ENCODE measurements around the gene DIAPH3. TPM values are rescaled to one million over a fixed set of nuclear protein-coding genes. Genes with fewer than 3 reads are reported as not detected.

DIAPH3 gene
- total RNA-seq, 6 experiments from 2014 or later = 18.4 to 38.5 (median 37.5) TPM

DNA sequence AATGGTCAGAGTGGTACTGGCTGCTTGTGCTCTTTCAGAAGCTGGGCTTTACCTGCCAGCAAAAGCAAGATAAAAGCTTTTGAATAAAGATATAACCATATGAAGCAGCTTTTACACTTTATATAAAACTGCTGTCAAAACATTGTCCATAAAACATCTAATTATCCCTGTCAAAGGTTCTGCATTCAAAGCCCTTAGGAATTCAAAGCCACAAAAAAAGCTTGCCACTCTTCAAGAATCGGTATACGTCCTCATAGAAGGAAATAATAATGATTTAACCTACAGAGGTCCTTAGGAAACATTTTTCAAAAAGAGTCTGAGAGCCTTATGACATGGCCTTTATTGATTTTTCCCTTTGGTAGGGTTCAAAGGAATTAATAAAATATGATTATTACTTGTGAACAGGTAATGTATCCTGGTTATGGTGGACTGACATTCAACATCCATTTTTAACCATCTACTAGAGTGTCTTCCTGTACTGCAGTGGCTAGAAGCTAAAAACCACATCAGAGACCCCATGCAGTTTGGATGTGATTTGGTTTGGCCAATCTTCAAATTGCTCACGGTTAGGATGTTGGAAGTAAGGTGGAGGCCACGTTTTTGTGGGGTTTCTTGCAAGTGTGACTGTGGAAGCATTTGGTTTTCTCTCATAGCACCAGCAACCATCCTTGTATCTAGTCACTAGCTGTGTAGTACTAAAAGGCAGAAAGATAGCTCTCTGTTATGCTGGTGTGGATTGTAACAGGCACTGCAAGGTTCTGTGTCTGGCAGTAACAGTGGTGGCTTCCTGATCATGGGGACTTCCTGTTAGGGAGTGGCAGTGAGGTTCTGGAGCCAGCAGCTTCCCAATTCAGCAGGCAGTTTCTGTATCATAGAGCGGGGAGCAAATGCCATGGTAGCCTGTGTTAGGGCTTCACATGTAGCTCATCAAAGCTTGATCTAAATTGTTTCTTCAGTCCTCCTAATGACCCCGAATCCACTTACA is 441.5 kb downstream of the DIAPH3 start:
- TF ChIP-seq, protein P1, sequence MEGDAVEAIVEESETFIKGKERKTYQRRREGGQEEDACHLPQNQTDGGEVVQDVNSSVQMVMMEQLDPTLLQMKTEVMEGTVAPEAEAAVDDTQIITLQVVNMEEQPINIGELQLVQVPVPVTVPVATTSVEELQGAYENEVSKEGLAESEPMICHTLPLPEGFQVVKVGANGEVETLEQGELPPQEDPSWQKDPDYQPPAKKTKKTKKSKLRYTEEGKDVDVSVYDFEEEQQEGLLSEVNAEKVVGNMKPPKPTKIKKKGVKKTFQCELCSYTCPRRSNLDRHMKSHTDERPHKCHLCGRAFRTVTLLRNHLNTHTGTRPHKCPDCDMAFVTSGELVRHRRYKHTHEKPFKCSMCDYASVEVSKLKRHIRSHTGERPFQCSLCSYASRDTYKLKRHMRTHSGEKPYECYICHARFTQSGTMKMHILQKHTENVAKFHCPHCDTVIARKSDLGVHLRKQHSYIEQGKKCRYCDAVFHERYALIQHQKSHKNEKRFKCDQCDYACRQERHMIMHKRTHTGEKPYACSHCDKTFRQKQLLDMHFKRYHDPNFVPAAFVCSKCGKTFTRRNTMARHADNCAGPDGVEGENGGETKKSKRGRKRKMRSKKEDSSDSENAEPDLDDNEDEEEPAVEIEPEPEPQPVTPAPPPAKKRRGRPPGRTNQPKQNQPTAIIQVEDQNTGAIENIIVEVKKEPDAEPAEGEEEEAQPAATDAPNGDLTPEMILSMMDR (IDR thresholded peaks at IDR 0.05) = no peak
- Mint-ChIP-seq H3K27me3 (ENCODE audit: insufficient read depth) (no peaks in the 10 kb centered on the region), H3K9me3 (no peaks in the 10 kb centered on the region), H3K27ac (no peak overlapping the region), H3K36me3 (ENCODE audit: low read depth) (no peaks in the 10 kb centered on the region), H3K4me1 (ENCODE audit: low read depth) (no peaks in the 10 kb centered on the region), H3K4me3 (no peak overlapping the region)
- no peak for DNase-seq

DNA sequence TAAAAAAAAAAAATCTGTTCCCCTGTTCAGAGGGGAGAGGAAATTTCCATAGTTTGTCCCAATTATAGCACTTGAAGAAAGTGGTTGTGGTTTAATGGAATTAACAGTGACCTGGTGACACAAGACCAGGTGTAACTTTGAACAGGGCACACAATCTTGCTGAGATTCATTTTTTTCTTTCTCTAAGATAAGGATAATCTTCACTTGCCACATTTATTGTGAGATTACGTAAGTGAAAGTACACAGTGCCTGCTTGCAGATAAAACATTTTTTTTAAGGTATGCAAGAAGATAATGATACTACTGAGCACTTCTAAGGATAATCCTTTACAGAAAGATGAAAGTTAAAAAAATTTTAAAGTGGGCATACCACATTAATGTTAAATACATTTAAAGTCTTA is 448.1 kb downstream of the DIAPH3 start:
- H3K9me3 Mint-ChIP-seq = no peaks in the 10 kb centered on the region
- no peaks in the 10 kb centered on the region for H3K36me3 Mint-ChIP-seq (ENCODE audit: low read depth)
- no peak for DNase-seq
- no peaks in the 10 kb centered on the region for H3K4me1 Mint-ChIP-seq (ENCODE audit: low read depth)
- no peaks in the 10 kb centered on the region for H3K27me3 Mint-ChIP-seq (ENCODE audit: insufficient read depth)
- no peak overlapping the region for H3K27ac Mint-ChIP-seq
- H3K4me3 Mint-ChIP-seq = no peak overlapping the region
- TF ChIP-seq, protein P1 (IDR thresholded peaks at IDR 0.05) = no peak

DNA sequence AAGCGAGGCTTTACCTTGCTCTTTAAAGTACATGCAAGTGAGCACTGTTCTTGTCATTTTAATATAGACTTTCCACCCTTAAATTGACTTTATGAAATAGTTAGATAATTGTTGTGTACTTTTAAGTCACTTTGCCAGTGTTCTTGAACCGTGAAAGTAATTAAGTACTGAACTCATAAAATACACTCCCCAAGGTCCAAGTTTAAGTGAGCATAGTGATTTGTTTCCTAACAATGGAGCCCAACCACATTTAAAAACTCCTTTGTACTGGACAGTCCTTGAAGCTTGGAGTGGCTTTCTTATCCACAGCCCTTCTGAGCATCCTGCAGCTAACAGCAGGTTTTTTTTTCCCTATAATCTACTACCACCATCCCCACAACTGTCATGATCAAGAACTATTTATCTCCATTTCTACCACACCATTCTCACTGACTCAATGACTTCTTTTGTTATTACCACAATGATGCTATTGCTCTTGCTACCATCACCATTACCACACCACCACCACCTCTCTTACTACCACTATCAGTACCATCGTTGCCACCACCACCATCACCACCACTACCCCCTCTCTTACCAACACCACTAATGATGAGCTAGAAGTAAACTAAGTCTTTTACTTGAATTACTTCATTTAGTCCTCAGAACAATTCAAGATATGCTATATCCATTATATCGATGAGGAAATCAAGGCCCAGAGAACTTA is 452.6 kb downstream of the DIAPH3 start:
- Mint-ChIP-seq H3K36me3 (ENCODE audit: low read depth) (no peaks in the 10 kb centered on the region), H3K4me1 (ENCODE audit: low read depth) (no peaks in the 10 kb centered on the region), H3K27ac (no peak overlapping the region), H3K27me3 (ENCODE audit: insufficient read depth) (no peaks in the 10 kb centered on the region; the same call in 1 of the 2 replicates), H3K9me3 (no peaks in the 10 kb centered on the region), H3K4me3 (no peak overlapping the region)
- DNase-seq = no peak
- TF ChIP-seq, protein P1 (IDR thresholded peaks at IDR 0.05) = no peak

DNA sequence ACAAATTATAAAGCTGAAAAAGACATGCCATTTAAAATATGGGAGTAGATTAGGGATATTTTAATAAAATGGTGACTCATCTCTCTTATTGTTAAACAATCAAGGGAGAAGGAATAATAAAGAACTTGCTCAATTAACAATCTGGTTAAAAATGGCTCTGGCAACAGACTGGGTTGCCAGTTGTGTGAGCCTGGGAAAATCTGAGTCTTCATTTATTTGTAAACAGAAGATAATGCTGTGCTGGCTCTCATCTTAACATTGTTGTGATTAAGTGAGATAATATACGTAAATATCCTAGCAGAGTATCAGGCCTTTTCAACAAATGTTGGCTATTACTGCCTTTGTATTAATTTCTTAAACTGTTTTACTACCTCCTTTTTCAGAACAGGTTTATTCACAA is 453.3 kb downstream of the DIAPH3 start:
- Mint-ChIP-seq H3K36me3 (ENCODE audit: low read depth) (no peaks in the 10 kb centered on the region), H3K27me3 (ENCODE audit: insufficient read depth) (no peaks in the 10 kb centered on the region; the same call in 1 of the 2 replicates), H3K4me1 (ENCODE audit: low read depth) (no peaks in the 10 kb centered on the region), H3K9me3 (no peaks in the 10 kb centered on the region), H3K27ac (no peak overlapping the region), H3K4me3 (no peak overlapping the region)
- TF ChIP-seq, protein P1 (IDR thresholded peaks at IDR 0.05) = no peak
- no peak for DNase-seq

DNA sequence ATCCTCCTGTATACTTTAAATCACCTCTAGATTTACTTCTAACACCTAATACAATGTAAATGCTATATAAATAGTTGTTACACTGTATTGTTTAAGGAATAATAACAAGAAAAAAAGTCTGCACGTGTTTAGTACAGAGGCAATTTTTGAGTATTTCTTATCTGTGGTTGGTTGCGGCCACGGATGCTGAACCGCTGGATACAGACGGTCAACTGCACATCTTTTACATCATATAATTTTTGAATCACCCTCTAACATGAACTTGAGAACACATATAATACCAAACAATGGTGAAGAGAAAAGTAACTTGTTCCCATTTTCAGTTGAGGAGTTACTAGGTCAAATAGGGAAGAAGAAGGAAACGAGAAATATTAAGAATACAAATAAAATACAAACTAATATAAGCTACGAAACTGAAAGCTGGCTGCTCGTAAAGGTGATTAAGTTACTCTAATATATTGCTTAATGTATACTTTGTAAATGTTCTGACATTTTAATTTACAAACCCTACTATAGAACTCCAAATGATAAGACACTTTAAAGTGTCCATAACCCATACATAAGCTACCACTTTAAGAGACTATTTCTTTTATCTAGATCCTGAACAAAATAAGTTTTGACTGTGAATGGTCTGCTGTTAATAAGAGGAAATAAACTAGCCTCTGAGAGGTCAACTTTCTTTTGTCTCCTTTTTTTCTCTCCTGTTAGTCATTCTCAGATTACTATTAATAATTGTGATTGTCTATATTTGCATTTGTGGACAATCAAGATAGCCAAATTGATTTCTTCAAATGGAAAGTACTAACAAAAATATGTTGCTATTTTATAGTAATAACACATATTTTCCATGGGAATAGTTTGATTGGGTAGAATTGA is 457.4 kb downstream of the DIAPH3 start:
- TF ChIP-seq, protein P1 (IDR thresholded peaks at IDR 0.05) = no peak
- DNase-seq = no peak
- no peak overlapping the region for H3K4me3 Mint-ChIP-seq
- no peaks in the 10 kb centered on the region for H3K36me3 Mint-ChIP-seq (ENCODE audit: low read depth)
- no peak overlapping the region for H3K27ac Mint-ChIP-seq
- peaks cover 8% of the 10 kb centered on the region for H3K4me1 Mint-ChIP-seq (ENCODE audit: low read depth)
- H3K27me3 Mint-ChIP-seq (ENCODE audit: insufficient read depth) = no peaks in the 10 kb centered on the region; the same call in 1 of the 2 replicates
- no peaks in the 10 kb centered on the region for H3K9me3 Mint-ChIP-seq

All from HFFc6 (cell line).